Esophagus muscularis mucosa (tissue), 3 donors: ENCODE data around the gene RBMS1.

Experiments
- POLR2A ChIP-seq: fragments of 450-650 bp; IDR thresholded peaks from one replicate; pipeline ENCODE4 v1.6.1; 2017; ENCODE audit warnings: antibody characterized with exemption, moderate library complexity, mild to moderate bottlenecking, low read depth
- TF ChIP-seq, protein P1 (sequence below), 3 experiments: fragments of 200-600 bp in 2 of 3; fragments of 450-650 bp in 1 of 3; sonication (generic) in 2 of 3; IDR thresholded peaks; one replicate each; pipeline ENCODE4 v1.5.1; 2017 to 2019; ENCODE audit warnings: antibody characterized with exemption in 3 of 3, mild to moderate bottlenecking in 2 of 3, moderate library complexity in 1 of 3

DNA sequence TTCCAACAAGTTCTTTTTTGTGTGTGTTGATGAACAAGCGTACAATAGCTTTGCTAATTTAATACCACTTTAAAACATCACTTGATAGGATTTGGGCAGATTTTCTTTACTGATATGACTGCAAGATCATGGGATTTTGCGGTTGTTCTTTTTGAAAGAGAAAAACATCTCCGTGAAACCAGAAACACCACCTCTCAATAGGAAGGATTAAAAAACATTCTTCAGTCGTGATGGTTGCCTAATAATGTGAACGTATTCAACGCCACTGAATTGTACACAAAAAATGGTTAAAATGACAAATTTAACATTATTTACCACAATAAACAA, 19.3 kb downstream of the RBMS1 start:
- TF ChIP-seq, protein P1, sequence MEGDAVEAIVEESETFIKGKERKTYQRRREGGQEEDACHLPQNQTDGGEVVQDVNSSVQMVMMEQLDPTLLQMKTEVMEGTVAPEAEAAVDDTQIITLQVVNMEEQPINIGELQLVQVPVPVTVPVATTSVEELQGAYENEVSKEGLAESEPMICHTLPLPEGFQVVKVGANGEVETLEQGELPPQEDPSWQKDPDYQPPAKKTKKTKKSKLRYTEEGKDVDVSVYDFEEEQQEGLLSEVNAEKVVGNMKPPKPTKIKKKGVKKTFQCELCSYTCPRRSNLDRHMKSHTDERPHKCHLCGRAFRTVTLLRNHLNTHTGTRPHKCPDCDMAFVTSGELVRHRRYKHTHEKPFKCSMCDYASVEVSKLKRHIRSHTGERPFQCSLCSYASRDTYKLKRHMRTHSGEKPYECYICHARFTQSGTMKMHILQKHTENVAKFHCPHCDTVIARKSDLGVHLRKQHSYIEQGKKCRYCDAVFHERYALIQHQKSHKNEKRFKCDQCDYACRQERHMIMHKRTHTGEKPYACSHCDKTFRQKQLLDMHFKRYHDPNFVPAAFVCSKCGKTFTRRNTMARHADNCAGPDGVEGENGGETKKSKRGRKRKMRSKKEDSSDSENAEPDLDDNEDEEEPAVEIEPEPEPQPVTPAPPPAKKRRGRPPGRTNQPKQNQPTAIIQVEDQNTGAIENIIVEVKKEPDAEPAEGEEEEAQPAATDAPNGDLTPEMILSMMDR (IDR thresholded peaks at IDR 0.05), result no peak
- no peak for TF ChIP-seq POLR2A
